Hematopoietic multipotent progenitor cell (in vitro differentiated cells): Measurements from ENCODE around the gene ZNF565. TPM values are rescaled to one million over a fixed set of nuclear protein-coding genes. Genes with fewer than 3 reads are reported as not detected.
"Not testable (repeated sequence)": the region's sequence is repeated elsewhere in the genome, so short reads cannot be mapped to it uniquely, and the experiment has no call there.

Experiments used
- DNase-seq, 3 donors: peaks; one replicate each; pipeline ENCODE4 v3.0.0-alpha.2; 2011 to 2015; ENCODE audit warnings: low read depth in 2 of 3, low spot score in 2 of 3
- total RNA-seq: library from RNA; depleted of rRNA; stranded (reverse); fragments of >200 nt; gene quantifications from one replicate; pipeline ENCODE4 v1.2.3, GENCODE V29; 2012

ZNF565 gene
- total RNA-seq, 1 donor = 3.2 TPM

DNA sequence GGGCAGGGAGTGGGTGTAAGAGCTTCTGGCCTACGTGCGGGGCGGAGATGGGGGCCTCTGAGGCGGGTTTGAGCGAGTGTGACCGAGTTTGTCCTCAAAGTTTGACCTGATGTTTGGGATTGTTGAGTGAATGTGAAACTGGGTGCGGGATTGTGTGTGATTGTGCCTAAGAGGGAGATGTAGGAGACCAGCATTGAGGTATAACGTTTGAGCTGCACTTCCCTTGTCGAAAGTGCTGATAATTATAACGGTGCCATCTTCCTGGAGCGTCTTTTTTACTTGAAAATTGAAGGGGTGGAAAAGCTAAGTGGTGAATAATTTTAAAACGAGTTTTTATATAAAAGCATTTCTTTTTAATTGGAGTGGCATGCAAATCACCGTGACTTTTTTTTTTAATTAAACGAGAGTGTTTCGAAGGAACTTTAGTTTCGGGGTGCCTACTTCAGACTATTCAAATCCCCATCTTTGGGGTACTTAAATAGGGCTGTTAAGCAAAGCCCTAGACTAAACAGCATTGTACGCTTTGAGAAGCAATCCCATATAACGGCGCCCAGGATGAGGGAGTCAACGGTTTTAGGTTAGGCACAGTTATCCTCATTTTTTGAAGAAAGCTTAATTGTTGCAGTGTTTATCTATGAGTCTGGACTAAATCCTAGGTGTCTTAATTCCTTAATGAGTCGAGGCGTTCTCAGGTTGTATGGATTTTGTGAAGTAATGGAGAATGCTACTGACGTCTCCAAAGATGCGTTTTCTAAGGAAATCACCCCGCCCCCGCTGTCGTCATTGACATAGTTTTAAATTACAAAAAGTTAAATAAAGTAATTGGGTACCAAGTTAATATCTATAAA lies 1.0 kb upstream of the ZNF565 start:
- DNase-seq = peak; percentile 9 to 38 (median 11)

DNA sequence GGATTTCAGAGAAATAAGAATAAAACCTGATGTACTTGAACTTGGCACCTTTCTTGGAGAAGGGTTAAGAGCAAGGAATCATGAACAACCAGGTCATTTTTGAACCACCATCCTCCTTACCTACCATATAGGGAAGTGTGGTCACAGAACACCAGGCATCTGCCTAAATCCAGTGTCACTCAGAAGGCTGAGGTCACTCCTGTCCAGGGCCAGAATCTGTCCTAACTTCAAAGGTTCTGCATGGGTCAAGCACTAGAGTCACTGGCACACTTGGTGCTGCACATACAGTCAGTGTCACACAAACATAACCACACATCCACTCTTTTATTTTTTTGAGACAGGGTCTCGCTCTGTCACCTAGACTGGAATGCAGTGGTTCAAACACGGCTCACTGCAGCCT lies 1.6 kb downstream of the ZNF565 start:
- DNase-seq = no peak

DNA sequence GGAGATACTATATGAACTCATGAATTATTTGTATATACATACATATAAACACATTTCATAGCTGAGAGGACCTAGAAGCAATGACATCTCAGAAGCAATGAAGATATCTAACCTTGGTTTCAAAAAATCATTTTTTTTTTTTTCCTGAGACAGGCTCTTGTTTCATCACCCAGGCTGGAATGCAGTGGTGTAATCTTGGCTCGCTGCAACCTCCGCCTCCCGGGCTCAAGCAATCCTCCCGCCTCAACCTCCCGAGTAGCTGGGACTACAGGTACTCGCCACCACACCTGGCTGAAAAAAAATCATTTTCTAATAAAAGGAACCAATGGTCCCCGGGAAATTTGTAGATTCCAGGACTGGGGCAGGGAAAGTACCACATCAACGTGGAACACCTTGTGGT lies 4.0 kb downstream of the ZNF565 start:
- DNase-seq = no peak

DNA sequence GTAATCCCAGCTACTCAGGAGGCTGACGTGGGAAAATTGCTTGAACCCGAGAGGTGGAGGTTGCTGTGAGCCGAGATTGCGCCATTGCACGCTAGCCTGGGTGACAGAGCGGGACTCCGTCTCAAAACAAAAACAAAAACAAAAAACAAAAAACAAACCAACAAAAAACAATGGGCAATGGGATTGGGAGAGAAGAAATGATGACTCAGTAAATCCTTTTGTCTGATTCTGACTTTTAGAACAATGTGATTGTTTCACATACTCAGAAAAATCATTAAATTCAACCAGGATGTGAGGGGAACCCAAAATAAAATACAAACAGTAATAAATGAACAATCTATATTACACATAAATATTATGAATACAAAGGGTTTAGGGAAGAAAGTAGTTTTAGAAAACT lies 5.1 kb downstream of the ZNF565 start:
- DNase-seq = no peak

DNA sequence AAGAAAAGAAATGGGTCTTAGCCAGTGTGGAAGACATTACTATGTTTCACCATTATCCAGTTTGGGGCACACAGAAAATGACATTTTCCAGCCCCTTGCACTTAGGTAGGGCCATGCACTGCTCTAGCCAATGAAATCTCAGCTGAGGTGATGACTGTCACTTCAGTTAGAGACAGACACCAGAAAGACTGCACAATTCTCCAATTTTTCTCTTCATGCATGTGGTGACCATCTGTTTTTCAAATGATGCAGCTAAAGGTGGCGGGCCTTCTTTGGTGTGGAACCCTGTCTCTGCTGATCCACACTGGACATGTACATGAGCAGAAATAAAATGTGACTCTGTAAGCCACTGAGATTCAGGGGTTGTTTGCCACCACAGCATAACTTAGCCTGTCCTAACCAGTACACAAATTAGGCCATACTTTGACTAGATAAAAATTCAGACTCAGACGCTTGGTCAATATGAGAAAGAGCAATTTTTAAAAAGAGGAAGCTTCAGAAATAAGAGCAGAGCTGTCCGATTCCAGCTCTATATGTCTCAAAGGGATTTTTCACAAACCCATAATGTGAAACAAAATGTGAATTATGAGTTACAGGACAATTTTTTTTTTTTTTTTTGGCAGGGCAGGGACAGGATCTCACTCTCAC lies 6.7 kb downstream of the ZNF565 start:
- DNase-seq = no peak

DNA sequence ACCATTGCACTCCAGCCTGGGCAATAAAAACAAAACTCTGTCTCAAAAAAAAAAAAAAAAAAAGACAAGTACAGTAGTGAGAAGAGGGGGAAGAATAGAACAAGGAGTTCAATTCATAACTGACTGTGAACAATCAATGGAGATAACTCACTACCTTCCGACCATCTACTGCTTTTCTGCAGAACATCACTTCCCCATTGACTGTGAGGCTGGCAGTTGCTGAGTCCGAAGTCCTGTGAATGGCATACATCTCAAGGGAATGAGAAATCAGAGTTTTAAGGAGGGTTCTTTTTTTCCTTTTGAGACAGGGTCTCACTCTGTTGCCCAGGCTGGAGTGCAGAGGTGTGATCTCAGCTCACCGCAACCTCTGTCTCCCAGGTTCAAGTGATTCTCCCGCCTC lies 11.2 kb downstream of the ZNF565 start:
- DNase-seq = no peak

DNA sequence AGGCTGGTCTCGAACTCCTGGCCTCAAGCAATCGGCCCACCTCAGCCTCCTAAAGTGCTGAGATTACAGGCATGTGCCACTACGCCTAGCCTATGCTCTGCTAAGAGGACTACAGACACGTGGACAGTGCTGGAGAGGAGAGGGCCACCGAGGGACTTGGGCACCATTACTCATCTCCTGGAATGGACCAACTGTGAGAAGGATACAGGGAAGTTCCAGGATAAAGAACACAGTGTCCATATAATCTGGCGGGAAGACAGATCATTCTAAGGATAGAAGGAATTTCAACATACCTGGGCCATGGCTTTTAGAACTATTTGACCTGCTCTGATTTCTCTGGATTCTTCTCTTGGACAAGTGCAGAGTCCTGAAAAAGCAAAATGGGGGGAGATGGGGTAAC lies 12.8 kb downstream of the ZNF565 start:
- DNase-seq = no peak

DNA sequence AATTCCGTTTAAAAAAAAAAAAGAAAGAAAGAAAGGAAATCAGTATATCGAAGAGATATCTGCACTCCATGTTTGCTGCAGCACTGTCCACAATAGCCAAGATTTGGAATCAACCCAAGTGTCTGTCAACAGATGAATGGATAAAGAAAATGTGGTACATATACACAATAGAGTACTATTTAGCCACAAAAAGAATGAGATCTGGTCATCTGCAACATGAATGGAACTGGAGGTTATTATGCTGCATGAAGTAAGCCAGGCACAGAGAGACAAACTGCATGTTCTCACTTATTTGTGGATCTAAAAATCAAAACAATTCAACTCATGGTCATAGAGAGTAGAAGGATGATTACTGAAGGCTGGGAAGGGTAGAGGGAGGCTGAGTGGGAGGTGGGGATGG lies 16.3 kb downstream of the ZNF565 start:
- no peak for DNase-seq

DNA sequence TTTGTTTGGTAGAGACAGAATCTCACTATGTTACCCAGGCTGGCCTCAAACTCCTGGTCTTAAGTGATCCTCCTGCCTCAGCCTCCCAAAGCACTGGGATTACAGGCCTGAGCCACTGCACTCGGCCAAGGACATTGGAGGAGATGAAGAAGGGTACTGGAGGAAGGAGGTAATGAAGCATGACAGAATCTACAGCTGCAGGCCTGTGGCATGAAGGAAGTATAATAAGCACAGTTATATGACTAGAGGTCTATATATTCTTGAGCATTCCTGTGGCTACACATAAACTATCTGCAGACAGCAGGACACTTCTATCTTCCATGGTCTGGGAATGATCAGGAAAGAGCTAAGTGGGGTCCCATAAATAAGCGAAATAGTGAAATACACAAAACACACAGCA lies 18.2 kb downstream of the ZNF565 start:
- DNase-seq = no peak

DNA sequence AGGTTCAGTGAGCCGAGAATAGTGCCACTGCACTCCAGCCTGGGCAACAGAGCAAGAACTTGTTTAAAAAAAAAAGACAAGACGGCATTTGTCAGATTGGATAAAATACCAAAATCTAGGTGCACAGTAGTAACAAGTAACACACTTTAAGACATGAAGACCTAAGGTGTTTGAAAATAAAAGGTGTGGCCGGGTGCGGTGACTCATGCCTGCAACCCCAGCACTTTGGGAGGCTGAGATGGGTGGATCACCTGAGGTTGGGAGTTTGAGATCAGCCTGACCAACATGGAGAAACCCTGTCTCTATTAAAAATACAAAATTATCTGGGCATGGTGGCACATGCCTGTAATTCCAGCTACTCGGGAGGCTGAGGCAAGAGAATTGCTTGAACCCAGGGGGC lies 27.7 kb downstream of the ZNF565 start:
- not testable (repeated sequence) for DNase-seq

DNA sequence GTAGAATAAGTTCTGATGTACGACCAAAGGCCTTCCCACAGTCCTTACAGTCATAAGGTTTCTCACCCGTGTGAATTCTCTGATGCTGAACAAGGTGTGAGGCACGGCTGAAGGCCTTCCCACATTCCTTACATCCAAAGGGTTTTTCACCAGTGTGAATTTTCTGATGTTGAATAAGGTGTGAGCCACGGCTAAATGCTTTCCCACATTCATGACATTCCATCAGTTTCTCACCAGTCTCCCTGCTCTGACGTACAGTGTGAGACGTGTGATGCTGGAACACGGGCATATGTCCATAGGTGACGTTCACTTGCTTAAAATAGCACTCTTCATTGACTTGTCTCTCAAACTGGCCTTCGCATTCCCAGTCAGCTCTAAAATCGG lies 31.2 kb downstream of the ZNF565 start:
- no peak for DNase-seq

DNA sequence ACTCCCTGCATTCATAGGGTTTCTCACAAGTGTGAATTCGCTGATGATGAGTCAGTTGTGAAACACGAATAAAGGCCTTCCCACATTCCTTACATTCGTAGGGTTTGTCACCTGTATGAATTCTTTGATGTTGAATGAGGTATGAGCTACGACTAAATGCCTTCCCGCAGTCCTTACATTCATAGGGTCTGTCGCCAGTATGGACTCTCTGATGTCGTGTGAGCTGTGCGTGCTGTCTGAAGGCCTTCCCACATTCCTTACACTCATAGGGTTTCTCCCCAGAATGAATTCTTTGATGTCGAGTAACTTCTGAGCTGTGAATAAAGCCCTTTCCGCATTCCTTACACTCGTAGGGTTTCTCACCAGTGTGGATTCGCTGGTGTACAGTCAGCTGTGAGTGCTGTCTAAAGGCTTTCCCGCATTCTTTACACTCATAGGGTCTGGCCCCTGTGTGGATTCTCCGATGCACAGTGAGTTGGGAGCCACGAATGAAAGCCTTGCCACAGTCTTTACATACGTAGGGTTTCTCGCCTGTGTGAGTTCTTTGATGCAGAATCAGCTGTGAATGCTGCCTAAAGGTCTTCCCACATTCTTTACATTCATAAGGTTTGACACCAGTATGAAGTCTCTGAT lies 31.7 kb downstream of the ZNF565 start:
- no peak for DNase-seq

DNA sequence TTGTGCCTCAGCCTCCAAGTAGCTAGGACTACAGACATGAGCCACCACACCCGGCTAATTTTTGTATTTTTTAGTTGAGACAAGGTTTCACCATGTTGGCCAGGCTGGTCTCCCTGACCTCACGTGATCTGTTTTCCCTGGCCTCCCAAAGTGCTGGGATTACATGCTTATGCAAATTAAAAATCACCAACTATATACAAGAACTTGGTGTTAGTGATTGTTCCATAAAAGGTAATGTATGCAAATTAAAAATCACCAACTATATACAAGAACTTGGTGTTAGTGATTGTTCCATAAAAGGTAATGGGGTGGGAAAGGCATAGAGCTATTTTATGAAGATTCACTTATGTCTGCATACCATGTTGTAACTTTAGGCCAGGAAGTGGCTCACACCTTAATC lies 35.4 kb downstream of the ZNF565 start:
- not testable (repeated sequence) for DNase-seq

DNA sequence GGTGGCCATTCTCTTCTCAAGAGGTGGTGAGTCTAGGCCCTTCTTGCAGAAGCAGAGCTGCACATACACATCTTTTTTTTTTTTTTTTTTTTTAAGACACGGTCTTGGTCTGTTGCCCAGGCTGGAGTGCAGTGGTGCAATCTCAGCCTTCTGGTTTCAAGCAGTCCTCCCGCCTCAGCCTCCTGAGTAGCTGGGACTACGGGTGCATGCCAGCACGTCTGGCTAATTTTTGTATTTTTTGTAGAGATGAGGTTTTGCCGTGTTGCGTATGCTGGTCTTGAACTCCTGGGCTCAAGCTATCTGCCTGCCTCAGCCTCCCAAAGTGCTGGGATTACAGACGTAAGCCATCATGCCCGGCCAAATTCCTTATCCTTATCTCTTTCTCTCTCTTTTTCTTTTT lies 40.6 kb downstream of the ZNF565 start:
- DNase-seq = not testable (repeated sequence)

DNA sequence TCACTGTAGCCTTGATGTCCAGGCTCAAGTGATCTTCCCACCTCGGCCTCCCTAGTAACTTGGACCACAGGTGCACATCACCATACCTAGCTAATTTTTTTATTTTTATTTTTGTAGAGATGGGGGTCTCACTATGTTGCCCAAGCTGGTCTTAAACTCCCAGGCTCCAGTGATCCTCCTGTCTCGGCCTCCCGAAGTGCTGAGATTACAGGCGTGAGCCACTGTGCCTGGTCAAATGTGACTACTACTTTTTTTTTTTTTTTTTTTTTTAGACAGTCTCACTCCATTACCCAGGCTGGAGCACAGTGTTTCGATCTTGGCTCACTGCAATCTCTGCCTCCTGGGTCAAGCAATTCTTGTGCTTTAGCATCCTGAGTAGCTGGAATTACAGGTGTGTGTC lies 41.6 kb downstream of the ZNF565 start:
- DNase-seq = no peak

DNA sequence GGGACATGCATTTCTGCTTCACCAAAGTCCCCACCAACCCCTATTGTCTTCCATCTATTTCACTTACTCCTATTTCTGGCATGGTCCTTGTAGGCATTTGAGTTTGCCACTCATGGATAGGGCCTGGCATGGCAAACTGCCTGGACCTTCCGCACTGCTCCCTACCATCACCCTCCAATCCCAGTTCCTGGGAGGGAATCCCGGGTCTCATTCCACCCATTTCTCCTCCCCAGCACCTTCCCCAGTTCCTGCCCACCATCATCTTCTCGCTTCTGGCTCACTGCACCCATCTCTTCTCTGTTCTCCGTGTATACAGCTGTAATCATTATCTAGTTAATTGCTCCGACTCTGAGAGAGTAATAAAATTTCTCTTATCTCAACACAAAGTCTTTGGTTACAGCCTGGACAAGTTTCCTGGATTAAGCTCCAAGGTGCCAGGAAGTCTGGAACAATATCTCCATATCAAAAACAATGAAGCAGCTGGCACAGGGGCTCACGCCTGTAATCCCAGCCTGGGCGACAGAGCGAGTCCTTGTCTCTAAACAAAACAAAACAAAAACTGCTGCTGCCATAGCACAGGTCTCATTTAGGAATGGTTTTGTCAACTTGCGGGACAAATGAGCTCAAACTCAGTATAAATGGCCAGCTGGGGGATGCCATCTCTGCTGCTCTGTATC lies 45.2 kb downstream of the ZNF565 start:
- no peak for DNase-seq

DNA sequence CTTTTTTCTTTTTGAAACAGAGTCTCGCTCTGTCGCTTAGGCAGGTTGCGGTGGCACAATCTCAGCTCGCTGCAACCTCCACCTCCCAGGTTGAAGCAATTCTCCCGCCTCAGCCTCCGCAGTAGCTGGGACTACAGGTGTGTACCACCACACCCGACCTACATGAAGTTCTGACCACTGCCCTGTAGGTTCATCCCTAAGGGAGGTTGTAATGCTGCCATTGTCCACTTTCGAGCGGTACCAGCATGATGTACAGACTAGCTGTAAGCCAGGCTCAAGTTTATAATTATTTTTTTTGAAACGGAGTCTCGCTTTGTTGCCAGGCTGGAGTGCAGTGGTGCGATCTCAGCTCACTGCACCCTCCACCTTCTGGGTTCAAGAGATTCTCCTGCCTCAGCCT lies 50.7 kb downstream of the ZNF565 start:
- no peak for DNase-seq

DNA sequence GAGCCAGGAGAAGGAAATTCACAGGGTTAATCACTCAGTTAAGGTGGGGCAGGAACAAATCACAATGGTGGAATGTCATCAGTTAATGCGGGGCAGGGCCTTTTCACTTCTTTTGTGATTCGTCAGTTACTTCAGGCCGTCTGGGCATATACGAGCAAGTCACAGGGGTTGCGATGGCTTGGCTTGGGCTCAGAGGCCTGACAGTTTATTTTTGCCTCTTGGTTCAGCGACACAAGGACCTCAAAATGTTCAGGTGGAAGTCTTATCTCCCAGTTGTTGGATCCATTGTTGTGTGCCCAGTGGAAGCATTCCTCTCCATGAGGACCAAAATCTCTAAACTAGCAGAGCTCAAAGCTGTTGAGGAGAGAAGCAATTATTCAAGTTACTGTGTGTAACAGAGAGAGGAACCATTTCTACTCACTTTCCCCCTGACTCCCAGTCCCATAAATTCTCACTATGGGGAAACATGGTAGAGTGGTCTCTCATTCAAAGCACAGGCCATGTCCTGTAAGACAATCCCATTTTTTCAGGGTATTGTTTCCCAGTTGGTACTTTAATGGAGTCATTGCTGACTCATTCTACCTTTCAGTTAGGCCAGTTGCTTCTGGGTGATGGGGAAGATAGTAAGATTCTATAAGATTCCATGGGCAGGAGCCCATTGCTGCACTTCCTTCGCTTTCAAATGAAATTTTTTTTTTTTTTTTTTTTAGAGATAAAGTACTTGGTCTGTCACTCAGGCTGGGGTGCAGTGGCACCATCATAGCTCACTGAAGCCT lies 53.5 kb downstream of the ZNF565 start:
- no peak for DNase-seq

DNA sequence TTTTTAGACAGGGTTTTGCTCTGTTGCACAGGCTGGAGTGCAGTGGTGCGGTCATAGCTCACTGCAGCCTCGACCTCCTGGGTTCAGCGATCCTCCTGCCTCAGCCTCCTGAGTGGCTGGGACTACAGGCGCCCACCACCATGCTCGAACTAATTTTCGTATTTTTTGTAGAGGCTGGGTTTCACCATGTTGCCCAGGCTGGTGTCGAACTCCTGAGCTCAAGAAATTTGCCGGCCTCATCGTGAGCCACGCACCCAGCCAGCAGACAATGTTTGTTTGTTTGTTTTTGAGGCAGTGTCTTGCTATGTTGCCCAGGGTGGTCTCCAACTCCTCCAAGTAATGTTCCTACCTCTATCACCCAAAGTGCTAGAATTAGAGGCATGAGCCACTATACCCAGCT lies 61.3 kb downstream of the ZNF565 start:
- DNase-seq = no peak

DNA sequence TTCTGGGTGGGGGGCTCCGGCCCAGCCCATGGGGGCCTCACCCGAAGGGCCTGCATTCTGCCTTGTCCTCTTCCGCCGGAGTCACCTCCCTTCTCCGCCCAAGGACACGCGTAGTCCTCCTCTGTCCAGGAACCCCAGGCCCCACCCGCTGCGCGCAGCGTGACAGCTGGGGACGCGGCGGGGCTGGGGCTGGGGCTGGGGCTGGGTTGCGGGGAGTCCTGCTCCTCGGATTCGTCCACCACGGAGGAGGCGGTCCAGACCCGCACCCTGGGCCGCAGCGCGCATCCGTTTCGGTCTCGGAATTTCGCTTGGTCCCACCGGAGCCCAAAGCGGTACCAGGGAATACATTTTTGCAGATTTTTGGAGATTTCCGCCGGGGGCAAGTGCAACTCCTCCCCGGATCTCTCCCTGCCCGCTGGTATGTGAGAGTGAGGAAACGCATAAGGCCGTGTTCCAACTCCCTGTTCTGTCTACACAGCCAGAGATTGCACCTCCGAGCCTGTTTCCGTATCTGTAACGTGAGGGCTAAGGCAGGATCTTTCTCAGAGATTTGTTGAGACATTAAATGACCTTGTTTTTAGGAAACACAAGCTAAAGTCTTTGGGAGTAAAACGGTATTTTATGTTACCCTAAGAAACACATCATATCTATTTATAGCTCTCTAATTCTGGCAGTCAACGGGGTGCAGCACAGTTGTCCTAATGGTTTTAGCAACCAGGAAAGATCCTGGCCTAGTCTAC lies 61.9 kb downstream of the ZNF565 start, which contains the start of gene COX7A1:
Gene COX7A1 (minus strand): TSS at position 96 of the 740 bp plus-strand sequence. CDS start 40 bp downstream, at position 56.
- peak in 1 of 3 donors; percentile 25 for DNase-seq
